Transverse colon (tissue), 4 donors: ENCODE data around the gene NUP210. TPM values are rescaled to one million over a fixed set of nuclear protein-coding genes. Genes with fewer than 3 reads are reported as not detected.
"Not testable (repeated sequence)": the region's sequence is repeated elsewhere in the genome, so short reads cannot be mapped to it uniquely, and the experiment has no call there.

ENCODE experiments used
- DNase-seq: peaks from one replicate; pipeline ENCODE4 v3.0.0-alpha.2; 2019
- H3K27ac ChIP-seq, 4 donors: fragments of 200-600 bp; sonication (generic); 2 replicates each; pipeline ENCODE4 v1.5.1; 2016 to 2018; ENCODE audit warnings: inconsistent platforms in 4 of 4
- H3K27me3 ChIP-seq: fragments of 200-600 bp; sonication (generic); 2 replicates; pipeline ENCODE4 v1.5.1; 2017; ENCODE audit warnings: inconsistent platforms
- H3K36me3 ChIP-seq, 4 donors: fragments of 200-600 bp; sonication (generic); 2 replicates each; pipeline ENCODE4 v1.5.1; 2017 to 2019; ENCODE audit warnings: inconsistent platforms in 4 of 4
- H3K4me1 ChIP-seq, 4 donors: fragments of 200-600 bp; sonication (generic); 2 replicates each; pipeline ENCODE4 v1.5.1; 2017 to 2020; ENCODE audit warnings: inconsistent platforms in 4 of 4
- H3K4me3 ChIP-seq, 4 donors: fragments of 200-600 bp; sonication (generic); 1 replicate in 1 of 4; 2 replicates in 3 of 4; pipeline versions ENCODE4 v1.5.1 to v1.6.1; 2017 to 2019; ENCODE audit warnings: inconsistent platforms in 4 of 4
- H3K9me3 ChIP-seq, 2 donors: fragments of 200-600 bp; sonication (generic); 2 replicates each; pipeline ENCODE4 v1.5.1; 2017 to 2019; ENCODE audit warnings: inconsistent platforms in 2 of 2
- EP300 ChIP-seq: sonication (generic); formaldehyde crosslinking; IDR thresholded peaks from one replicate; pipeline ENCODE4 v1.6.1; 2017; ENCODE audit warnings: antibody characterized with exemption, low read depth
- POLR2A ChIP-seq: fragments of 450-650 bp; IDR thresholded peaks from one replicate; pipeline ENCODE4 v1.6.1; 2016; ENCODE audit warnings: antibody characterized with exemption, mild to moderate bottlenecking, moderate library complexity
- POLR2AphosphoS5 ChIP-seq, 3 donors: sonication (generic); formaldehyde crosslinking; IDR thresholded peaks; one replicate each; pipeline ENCODE4 v1.6.1; 2016; ENCODE audit warnings: antibody characterized with exemption in 3 of 3
- WGBS, 2 donors: methylation state at CpG; one replicate each; pipeline ENCODE4 v1.1.5; 2018; ENCODE audit warnings: low coverage in 1 of 2; 5-methylcytosine and 5-hydroxymethylcytosine counted together
- in situ Hi-C, 4 donors: fragments of 200-750 bp; cut with MboI; loops; one replicate each; pipeline versions ENCODE4 v1.15.0 to v1.15.1; 2017; ENCODE audit warnings: low sequenced_read_pairs in 3 of 4, low pct_ligation_motif_present in 1 of 4, low pct_unique_long_range_greater_than_20kb in 1 of 4
- intact Hi-C: fragments of 100-400 bp; cut with DNase I; formaldehyde crosslinking; loops from one replicate; pipeline ENCODE4 v1.15.1; 2023; ENCODE audit warnings: low total_unique reads
- total RNA-seq, 4 donors: library from RNA; depleted of rRNA; stranded (reverse); fragments of >200 nt; gene quantifications; one replicate each; pipeline ENCODE4 v1.1.0, GENCODE V29; 2016
- TF ChIP-seq, protein P1 (sequence below), 5 experiments: fragments of 200-600 bp in 3 of 5; fragments of 450-650 bp in 2 of 5; sonication (generic) in 3 of 5; IDR thresholded peaks; 1 replicate in 2 of 5; 2 replicates in 3 of 5; pipeline ENCODE4 v1.5.1; 2016 to 2017; ENCODE audit warnings: antibody characterized with exemption in 5 of 5, inconsistent platforms in 3 of 5, mild to moderate bottlenecking in 2 of 5, moderate library complexity in 1 of 5

Gene NUP210
- total RNA-seq, 4 donors from 2014 or later: 6.0 to 202 (median 14.6) TPM

DNA sequence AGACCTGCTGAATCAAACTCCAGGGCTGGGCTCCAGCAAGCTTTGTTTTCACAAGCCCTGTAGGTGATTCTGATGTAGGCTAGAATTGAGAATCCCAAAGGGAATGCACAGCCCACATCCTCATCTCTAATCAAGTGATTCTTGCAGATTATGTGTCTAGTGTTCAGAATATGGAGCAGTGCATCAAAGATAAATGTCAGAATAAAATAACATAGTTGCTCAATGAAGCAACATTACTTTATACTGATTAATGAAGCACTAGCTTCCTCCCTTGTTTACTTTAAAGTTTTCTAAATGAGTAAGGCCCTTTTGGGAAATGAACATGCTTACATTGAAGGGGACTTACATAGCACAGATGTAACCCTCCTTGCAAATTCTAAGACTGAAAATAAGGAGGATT is 39.2 kb downstream of the NUP210 start:
- no peaks in the 10 kb centered on the region for H3K9me3 ChIP-seq
- DNase-seq: no peak
- no peaks in the 10 kb centered on the region for H3K36me3 ChIP-seq
- H3K4me3 ChIP-seq: no peak overlapping the region
- H3K4me1 ChIP-seq: peaks cover 0 to 2% (median 0%) of the 10 kb centered on the region in 4 donors
- no peaks in the 10 kb centered on the region for H3K27me3 ChIP-seq
- no peak for TF ChIP-seq POLR2A
- no peak for TF ChIP-seq EP300
- TF ChIP-seq, protein P1, sequence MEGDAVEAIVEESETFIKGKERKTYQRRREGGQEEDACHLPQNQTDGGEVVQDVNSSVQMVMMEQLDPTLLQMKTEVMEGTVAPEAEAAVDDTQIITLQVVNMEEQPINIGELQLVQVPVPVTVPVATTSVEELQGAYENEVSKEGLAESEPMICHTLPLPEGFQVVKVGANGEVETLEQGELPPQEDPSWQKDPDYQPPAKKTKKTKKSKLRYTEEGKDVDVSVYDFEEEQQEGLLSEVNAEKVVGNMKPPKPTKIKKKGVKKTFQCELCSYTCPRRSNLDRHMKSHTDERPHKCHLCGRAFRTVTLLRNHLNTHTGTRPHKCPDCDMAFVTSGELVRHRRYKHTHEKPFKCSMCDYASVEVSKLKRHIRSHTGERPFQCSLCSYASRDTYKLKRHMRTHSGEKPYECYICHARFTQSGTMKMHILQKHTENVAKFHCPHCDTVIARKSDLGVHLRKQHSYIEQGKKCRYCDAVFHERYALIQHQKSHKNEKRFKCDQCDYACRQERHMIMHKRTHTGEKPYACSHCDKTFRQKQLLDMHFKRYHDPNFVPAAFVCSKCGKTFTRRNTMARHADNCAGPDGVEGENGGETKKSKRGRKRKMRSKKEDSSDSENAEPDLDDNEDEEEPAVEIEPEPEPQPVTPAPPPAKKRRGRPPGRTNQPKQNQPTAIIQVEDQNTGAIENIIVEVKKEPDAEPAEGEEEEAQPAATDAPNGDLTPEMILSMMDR (IDR thresholded peaks at IDR 0.05): no peak
- no peak for TF ChIP-seq POLR2AphosphoS5 (IDR thresholded peaks at IDR 0.05)
- intact Hi-C loops (no loop called here), in situ Hi-C loops (no loop called here)
- H3K27ac ChIP-seq: no peak overlapping the region

DNA sequence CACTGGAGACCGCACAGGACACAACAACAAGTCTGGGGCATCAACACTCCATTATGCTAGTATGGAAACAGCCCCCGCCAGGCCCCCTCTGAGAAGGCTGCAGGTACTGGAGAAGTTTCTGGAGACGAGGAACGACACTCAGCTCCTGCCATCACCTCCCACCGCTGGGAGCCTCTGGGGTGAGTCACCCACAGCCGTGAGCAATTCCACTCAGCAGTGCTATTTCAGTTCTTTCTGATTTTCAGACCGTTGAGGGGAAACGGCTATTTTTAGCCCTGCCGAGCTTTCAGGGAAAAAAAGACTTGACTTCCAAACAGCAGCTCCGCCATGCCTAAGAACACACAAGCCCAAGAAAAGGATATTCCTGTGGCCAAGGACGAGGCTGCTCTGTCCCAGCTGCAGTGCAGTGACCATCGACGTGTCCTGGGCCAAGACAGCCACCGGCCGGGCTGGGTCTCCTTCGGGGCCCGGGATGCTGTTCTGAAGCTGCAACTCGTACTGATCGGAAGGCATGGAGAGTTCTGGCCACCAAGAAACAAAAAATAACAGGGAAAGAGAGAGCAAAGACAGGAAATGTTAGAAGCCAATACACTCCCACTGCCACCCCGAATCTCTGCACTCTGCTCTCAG is 40.8 kb downstream of the NUP210 start:
- no peak for TF ChIP-seq EP300
- TF ChIP-seq, protein P1 (IDR thresholded peaks at IDR 0.05): no peak
- no peak for TF ChIP-seq POLR2AphosphoS5 (IDR thresholded peaks at IDR 0.05)
- no peak for TF ChIP-seq POLR2A
- Histone ChIP-seq H3K4me1 (peaks cover 0 to 2% (median 0%) of the 10 kb centered on the region in 4 donors), H3K9me3 (no peaks in the 10 kb centered on the region), H3K27ac (no peak overlapping the region), H3K4me3 (no peak overlapping the region), H3K36me3 (no peaks in the 10 kb centered on the region), H3K27me3 (no peaks in the 10 kb centered on the region)
- intact Hi-C loops: no loop called here
- in situ Hi-C loops: no loop called here
- no peak for DNase-seq
- WGBS, 2 donors: 70 to 74% methylated on average over 1 to 20 of the region's 20 CpGs

DNA sequence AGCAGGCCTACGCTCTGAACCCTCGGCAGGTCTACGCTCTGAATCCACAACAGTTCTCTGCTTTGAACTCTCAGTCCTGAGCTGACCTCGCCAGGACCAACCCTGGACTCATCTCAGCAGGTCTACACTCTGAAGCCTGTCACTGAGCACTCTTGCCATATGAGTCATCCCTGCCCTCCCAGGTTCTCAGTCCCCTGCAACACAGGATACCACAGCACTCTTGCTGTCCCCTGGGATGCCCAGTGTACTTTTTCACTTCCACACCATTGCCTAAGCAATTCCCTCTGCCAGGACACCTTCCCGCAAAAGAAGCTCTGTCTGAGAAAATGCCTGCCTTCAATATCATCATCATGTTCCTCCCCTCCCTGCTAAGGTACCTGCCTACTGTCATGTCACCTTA is 42.0 kb downstream of the NUP210 start:
- Histone ChIP-seq H3K4me1 (peaks cover 0 to 2% (median 0%) of the 10 kb centered on the region in 4 donors), H3K27me3 (no peaks in the 10 kb centered on the region), H3K27ac (no peak overlapping the region), H3K9me3 (no peaks in the 10 kb centered on the region), H3K36me3 (no peaks in the 10 kb centered on the region), H3K4me3 (no peak overlapping the region)
- in situ Hi-C loops (no loop called here), intact Hi-C loops (no loop called here)
- DNase-seq: no peak
- TF ChIP-seq EP300: no peak
- WGBS, 2 donors: 88 to 100% methylated on average over 1 to 5 of the region's 5 CpGs

DNA sequence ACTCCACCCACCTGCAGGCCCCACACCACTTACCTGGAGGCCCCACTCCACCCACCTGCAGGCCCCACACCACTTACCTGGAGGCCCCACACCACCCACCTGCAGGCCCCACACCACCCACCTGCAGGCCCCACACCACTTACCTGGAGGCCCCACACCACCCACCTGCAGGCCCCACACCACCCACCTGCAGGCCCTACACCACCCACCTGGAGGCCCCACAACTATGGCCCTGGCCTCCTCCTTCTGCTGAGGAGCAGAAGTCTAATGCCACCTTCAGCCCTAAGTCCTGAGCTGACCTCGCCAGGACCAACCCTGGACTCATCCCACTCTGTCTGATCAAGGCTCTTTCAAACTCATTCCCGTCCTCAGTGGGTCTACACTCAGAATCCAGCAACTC is 42.4 kb downstream of the NUP210 start:
- 92 to 100% methylated on average over 2 of the region's 2 CpGs for WGBS, 2 donors
- DNase-seq, in situ Hi-C loops: not testable (repeated sequence)

DNA sequence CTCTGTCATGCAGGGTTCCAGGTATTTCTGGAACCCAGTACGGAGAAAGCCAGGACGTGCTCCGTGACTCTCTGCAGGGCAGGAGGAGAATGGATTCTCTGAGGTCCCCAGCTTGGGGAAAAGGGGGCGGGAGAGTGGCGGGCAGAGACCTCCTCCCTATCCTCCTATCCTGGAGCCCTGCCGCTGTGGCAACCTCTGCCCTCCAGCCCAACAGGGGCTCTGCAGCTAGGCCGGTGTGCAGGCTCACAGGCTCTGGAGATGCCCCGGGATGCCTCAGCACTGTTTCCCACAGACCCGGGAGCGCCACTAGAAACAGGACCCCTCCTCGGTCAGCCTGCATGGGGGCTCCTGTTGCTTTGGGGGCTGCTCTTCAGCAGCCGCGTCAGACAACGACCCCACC is 43.1 kb downstream of the NUP210 start:
- in situ Hi-C loops: no loop called here
- H3K4me3 ChIP-seq: no peak overlapping the region

More for the DNA sequence above, 42.4 kb downstream of the NUP210 start:
- H3K4me1 ChIP-seq, H3K9me3 ChIP-seq, H3K36me3 ChIP-seq, intact Hi-C loops, H3K4me3 ChIP-seq, H3K27me3 ChIP-seq, H3K27ac ChIP-seq: not testable (repeated sequence)

More for the DNA sequence above, 43.1 kb downstream of the NUP210 start:
- Histone ChIP-seq H3K27ac (no peak overlapping the region), H3K36me3 (no peaks in the 10 kb centered on the region), H3K27me3 (no peaks in the 10 kb centered on the region), H3K9me3 (no peaks in the 10 kb centered on the region), H3K4me1 (peaks cover 0 to 2% (median 0%) of the 10 kb centered on the region in 4 donors)
- 98% methylated on average over 14 of the region's 14 CpGs; no CpG with 5 or more reads in 1 of the 2 donors for WGBS, 2 donors
- no peak for DNase-seq
- intact Hi-C loops: no loop called here
- no peak for TF ChIP-seq POLR2A
- no peak for TF ChIP-seq EP300
- no peak for TF ChIP-seq POLR2AphosphoS5 (IDR thresholded peaks at IDR 0.05)
- TF ChIP-seq, protein P1 (IDR thresholded peaks at IDR 0.05): no peak
